ENCODE measurements around the gene STUB1. TPM values are rescaled to one million over a fixed set of nuclear protein-coding genes. Genes with fewer than 3 reads are reported as not detected.

Gene STUB1
- total RNA-seq, 4 donors from 2014 or later, result 107 to 244 (median 140) TPM

- no peak for TF ChIP-seq CTCF (IDR thresholded peaks at IDR 0.05; ENCODE audit: low read depth)
These were observed 43.5 kb downstream of the STUB1 start for GRCh38 chr16:723695-724094.

- TF ChIP-seq CTCF (IDR thresholded peaks at IDR 0.05; ENCODE audit: low read depth), result no peak
These were observed 44.2 kb downstream of the STUB1 start for GRCh38 chr16:724188-725040.

- TF ChIP-seq CTCF (IDR thresholded peaks at IDR 0.05; ENCODE audit: low read depth), result no peak
These were observed 44.8 kb downstream of the STUB1 start for GRCh38 chr16:725041-725376.

- no peak for TF ChIP-seq CTCF (IDR thresholded peaks at IDR 0.05; ENCODE audit: low read depth)
These were observed 45.4 kb downstream of the STUB1 start for GRCh38 chr16:725463-726187.

- no peak for TF ChIP-seq CTCF (IDR thresholded peaks at IDR 0.05; ENCODE audit: low read depth)
These were observed 45.9 kb downstream of the STUB1 start for GRCh38 chr16:726188-726437.

- no peak for TF ChIP-seq CTCF (IDR thresholded peaks at IDR 0.05; ENCODE audit: low read depth)
These were observed 46.5 kb downstream of the STUB1 start, which contains the start of the genes CCDC78 and HAGHL for GRCh38 chr16:726438-727290. CCDC78 (minus strand) TSS chr16:726443; CDS start chr16:726367, 76 bp downstream. HAGHL (plus strand) TSS chr16:727106; CDS start chr16:727510, 404 bp downstream.

Data from subcutaneous adipose tissue (tissue), 4 donors.